GM23248 (cell line): ENCODE data around the gene KCNAB1.

ENCODE experiments used
- EZH2 ChIP-seq: fragments of 200-600 bp; sonication (generic); IDR thresholded peaks from 2 replicates; pipeline ENCODE4 v1.6.1; 2018; ENCODE audit warnings: antibody characterized with exemption, mild to moderate bottlenecking; ENCODE audit not compliant: insufficient read depth, poor library complexity, severe bottlenecking
- EZH2phosphoT487 ChIP-seq: fragments of 200-600 bp; sonication (generic); IDR thresholded peaks from 2 replicates; pipeline ENCODE4 v1.6.1; 2018; ENCODE audit warnings: antibody characterized with exemption, moderate library complexity, mild to moderate bottlenecking, low read depth; ENCODE audit not compliant: insufficient read depth

- TF ChIP-seq EZH2 (no peak), EZH2phosphoT487 (no peak)
Measured at GRCh38 chr3:156376199-156376598, 255.8 kb downstream of the KCNAB1 start.
